HG03565 (cell line): ENCODE results near the gene TRIM9.

Source experiments
- ATAC-seq: cut with Tn5 transposase; IDR thresholded peaks from one replicate; pipeline ENCODE4 v1.9.1; 2021; ENCODE audit warnings: mild to moderate bottlenecking, moderate library complexity; ENCODE audit not compliant: unreplicated experiment

The TRIM9 gene

DNA sequence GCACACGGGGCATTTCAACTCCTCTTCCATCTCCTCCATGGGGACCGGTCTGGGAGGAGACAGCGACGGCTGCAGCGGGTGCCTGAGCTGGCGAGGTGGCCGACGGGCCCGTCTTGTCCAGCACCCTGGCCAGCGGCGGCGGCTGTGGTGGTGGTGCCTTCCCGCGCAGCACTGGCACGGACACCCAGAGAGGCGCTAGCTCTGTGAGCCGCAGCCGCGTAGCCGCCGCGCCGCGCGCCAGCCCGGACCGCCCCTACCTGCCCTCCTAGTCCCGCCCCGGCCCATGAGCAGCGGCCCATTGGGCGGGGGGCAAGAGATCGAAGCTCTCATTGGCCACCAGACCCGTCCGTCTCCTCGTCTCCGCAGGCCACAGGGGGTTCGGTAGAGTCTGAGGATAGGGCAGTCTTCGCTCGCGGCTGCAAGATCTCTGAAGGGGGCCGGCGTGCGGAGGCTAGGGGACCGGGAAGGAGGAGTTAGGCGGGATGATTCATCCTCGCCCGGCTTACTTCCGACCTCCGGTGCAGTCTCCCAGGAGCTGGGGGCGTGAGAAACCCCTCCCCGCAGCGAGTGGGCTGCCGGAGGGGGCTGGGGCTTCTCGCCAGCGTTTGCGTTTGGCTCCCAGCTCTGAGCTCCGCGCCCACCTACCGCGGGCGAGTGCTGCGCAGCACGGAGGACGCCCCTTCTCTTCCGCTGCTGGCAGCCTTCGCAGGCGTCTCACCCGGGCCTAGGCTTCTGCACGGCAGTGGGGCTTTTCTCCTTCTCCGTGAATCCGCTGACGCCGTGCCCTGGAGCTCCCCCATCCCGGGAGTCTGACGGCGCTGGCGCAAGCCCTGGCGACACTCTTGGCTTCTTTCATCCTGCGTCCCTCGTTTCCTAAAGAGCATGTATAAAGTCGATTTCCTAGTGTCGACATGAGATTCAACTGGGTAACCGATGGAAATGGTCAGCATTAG lies at the start of gene TRIM9:
Gene TRIM9 (minus strand): TSS at position 205 of the 953 bp plus-strand sequence. CDS start 166 bp downstream, at position 39.
- ATAC-seq, result peak; percentile 97

- ATAC-seq, result no peak
These were observed 46.0 kb upstream of the TRIM9 start for GRCh38 chr14:51140856-51141255.

- no peak for ATAC-seq
These were observed 45.4 kb upstream of the TRIM9 start for GRCh38 chr14:51140338-51140737.

- ATAC-seq, result no peak
These were observed 44.3 kb upstream of the TRIM9 start for GRCh38 chr14:51139121-51139681.

DNA sequence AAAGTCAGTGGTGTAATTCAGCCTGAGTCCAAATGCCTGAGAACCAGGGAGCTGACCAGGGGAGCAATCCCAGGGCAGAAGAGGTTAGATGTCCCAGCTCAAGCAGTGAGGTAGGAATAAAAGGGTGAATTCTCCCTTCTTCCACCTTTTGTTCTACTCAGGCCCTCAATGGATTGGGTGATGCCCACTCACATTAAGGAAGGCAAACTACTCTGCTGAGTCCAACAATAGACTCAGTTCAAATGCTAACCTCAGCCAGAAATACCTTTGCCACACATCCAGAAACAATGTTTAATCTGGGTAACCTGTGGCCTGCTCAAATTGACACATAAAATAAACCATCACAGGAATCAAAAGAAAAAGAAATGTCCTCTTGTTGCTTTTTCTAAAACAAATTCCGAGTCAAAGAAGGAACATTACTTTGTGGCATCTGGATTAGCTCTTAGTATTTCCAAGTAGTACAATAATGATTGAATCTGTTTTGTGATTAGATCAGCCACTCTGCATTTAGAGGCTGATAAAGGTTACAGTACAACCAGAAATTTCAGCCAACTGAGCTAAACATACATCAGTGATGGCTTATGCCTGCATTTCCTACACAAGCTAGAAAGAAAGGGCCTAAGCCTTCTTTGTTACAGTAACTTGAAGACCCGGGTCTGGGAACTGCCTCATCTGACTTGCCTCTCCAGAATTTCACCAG lies 43.6 kb upstream of the TRIM9 start:
- ATAC-seq, result no peak

GRCh38 chr14:51131516-51131915 lies 36.6 kb upstream of the TRIM9 start:
- no peak for ATAC-seq

GRCh38 chr14:51129130-51129529 lies 34.2 kb upstream of the TRIM9 start:
- ATAC-seq, result no peak

DNA sequence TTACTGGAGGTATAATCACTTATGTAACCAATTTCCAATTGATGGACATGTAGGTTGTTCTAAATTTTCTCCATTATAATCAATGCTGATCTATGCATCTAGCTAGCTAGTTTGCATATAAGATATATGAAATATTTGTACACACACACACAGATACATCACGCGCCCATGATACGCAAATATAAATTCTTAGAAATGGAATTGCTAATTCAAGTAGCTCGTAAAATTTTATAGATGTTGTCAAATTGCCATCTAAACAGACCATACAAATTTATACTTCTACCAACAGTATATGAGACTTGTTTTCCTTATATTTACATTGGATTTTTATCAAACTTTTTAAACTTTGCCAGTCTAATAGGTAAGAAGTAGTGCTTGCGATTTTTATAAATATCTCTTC lies 29.1 kb upstream of the TRIM9 start:
- ATAC-seq, result no peak

- ATAC-seq, result no peak
These were observed 26.2 kb upstream of the TRIM9 start for GRCh38 chr14:51121096-51121495.

DNA sequence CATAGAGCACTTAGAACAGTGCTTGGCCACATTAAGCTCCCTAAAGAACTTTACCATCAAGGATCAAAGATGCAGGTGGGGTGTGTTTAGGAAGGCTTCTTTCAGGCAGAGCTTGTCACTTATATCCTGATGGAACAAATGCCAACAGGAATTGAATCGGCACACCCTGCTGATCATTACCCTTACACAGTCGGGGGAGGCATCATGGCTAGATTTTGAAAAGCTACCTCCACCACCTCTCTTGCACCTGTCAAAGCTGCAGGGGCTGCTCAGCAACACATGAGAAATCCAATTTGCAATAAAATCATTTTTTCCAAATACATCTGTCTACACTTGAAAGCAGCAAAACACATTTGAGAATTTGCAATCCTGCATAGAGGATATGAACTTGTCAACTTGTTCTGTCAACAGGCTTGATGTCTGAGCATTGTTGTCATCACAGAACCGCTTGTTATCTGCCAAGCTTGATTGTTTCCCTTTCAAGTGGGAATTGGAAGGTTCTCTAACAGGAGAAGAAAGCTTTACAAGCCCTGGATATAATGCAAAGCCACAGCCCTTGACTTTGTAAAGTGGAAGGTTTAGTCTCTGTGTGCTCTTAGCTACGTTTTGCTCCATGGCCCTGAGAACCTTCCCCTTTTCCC lies 24.6 kb upstream of the TRIM9 start:
- ATAC-seq, result no peak

DNA sequence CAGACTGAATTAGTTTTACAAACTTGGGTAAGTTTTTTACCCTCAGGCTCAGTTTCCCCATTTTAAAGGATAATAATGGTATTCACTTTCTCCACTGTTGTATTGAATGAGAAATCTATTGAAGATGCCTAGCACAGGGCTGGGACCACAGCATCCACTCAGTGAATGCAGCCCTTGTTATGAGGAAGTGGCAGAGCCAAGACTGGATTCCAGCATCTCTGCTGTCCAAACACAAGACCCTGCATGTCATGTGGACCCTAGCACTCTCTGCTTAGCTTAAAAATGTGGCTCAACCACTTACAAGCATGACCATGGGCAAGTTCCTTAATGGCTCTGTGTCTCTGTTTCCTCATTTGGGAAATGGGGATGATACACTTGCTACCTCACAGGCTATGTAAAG lies 24.1 kb upstream of the TRIM9 start:
- ATAC-seq, result no peak

DNA sequence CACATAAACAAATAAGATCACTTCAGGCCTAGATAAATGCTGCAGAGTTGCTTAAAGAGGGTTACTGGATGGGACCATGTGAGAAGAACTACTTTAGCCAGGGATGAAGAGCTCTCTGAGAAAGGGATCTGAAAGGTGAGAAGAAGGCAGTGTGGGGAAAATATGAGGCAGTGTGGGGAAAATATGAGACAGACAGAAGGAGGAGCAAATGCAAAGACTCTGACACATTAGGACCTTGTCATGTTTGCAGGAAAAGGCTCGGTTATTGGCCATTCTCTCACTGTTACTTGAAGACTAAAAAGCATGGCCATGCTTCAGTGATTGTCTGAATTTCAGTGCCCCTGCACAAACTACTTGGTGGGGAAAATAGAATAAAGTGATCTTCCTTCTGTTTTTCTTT lies 22.7 kb upstream of the TRIM9 start:
- ATAC-seq, result no peak

DNA sequence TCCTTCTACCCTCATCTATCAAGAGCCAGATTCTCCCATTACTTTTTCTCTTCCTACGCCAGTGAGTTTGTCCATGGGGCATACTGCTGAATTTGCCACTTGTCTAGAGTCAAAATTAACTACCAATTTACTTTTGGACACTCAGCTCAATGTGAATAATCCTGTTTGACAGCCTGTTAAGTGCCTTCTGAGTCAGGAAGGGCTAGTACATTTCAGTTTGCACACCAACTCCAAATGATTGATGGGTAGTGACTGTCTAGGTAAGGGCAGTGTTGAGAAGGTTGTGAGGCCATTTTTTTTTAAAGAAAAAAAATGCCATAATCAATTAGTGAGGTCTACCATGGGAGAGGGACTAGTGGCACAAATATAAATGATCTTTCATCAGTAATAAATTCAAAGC lies 21.8 kb upstream of the TRIM9 start:
- no peak for ATAC-seq

- no peak for ATAC-seq
These were observed 14.7 kb upstream of the TRIM9 start for GRCh38 chr14:51109651-51110050.

GRCh38 chr14:51107801-51108200 lies 12.9 kb upstream of the TRIM9 start:
- no peak for ATAC-seq

DNA sequence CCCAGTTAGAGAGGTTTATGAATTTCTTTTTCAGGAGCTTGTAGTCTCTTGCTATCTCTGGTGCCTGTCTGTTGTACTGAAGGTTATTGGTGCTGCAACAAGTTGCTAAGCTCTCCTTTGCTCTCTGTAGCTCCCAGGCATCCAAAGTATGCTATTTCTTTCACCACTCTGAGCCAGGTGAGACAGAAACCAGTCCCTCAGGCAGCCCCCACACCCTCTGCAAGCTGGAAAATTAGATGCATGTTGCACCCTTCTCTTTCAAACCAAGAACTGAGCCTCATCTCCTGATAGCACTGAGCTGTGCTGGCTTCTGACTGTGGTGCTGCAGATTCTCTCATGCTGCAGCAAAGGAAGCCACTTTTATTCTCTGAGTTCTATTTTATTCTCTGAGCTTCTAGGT lies 9.6 kb upstream of the TRIM9 start:
- no peak for ATAC-seq

DNA sequence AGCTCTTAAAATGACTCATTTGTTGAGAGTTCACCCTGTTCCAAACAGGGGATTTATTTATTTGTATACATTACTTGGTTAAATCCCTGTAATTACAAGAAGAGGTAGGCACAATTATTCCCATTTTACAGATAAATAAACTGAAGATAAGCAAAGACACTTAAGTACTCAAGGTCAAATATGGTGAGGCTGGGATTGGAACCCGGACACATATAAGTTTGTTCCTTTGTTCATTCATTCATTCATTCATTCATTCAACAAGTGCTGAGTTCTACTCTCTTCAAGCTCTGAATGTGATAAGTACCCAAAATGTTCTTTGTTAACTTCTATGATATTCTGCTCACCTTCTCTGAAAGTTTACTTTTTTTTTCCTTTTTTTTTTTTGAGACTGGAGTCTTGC lies 2.4 kb upstream of the TRIM9 start:
- no peak for ATAC-seq

GRCh38 chr14:51096870-51097269 lies 2.0 kb upstream of the TRIM9 start:
- no peak for ATAC-seq

DNA sequence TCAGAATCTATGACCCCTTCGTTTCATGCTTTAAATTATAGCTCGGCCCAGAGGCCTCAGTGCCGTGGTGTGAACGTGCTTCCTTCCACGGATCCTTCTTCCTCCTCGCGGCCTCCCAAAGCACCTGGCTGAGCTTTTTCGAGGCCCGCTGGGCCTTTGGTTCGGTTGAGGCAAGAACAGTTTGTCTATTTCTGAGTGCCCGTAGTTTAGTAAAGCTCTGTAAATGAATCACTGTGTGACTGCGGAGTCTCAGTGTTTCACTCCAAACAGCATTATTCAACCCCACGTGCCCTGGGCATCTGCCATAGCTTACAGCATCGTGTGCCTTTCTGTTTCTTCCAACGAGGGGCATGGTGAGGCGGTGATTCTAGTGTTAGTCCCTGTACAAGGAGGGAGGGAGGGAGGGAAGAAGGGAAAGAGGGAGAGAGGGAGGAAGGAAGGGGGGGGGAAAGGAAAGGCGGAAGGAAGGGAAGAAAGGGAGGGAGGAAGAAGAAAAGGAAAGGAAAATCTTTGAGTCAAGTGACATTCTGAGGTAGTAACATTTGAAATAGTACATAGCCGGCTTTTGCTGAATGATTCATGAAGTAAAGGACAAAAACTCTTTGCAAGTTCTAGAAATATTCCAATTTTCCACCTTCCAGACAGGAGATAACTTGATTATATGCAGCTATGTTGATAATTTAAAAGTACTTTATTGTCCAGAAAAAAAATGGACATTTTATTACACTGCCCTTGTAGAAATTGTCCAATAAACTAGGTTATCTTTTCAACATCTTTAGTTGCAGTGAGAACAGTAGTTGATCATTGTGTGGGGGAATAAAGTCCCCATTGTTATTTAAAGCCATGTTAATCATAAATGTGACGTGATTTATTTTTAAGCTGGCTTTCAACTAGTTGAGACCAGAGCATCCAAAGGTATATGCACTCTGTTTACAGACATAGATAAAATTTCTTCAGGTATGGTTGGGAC lies 1.2 kb upstream of the TRIM9 start:
- ATAC-seq, result no peak

DNA sequence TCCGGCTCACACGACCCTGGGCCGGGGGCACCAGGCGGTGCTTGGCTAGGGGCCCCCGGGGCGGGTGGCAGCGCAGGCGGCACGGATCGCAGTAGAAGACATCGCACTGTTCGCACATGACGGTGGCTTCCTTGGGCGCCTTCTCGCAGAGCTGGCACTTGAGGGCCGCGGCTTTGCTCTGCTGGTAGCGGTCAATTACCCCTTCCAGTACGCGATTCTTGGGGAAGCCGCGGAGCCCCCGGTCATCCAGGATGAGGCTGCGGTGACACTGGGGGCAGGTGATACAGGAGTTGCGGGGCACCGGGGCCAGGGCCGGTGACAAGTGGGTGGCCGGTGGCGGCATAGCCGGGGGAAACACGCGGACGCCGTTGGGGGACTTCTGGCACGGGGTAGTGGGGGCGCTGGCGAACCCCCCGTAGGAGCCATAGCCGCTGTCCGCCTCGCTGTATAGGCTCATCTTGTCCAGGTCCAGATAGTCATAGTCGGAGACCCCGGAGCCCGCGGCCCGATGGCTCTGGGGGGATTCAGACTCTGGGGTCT lies 553 bp downstream of the TRIM9 start:
- ATAC-seq, result no peak
